K562 (cell line): ENCODE results near the gene ZBTB38. TPM values are rescaled to one million over a fixed set of nuclear protein-coding genes. Genes with fewer than 3 reads are reported as not detected.
A peak's percentile ranks its signal among the peaks of the same experiment; 100 is the strongest.

Experiments used
- ATAC-seq: fragments of 200-7000 bp; cut with Tn5 transposase; 3 replicates; pipeline ENCODE4 v1.9.1; 2020; ENCODE audit warnings: moderate library complexity
- BruUV-seq: library from RNA; stranded (reverse); fragments of 400-500 nt; replicated peaks from 2 replicates; lab custom pipeline; 2021; lab: Mats Ljungman, UMichigan
- CTCF ChIA-PET: fragments of 300-600 bp; formaldehyde crosslinking; extraction: SDS; loops from one replicate; lab custom pipeline; 2021; ENCODE audit warnings: low intra/inter-chr PET ratio; lab: Yijun Ruan, JAX
- POLR2A ChIA-PET: fragments of 300-600, 350-650 bp; sonication (Branson Sonifier 250); formaldehyde crosslinking; extraction: SDS; loops from one replicate; lab custom pipeline; 2021; ENCODE audit warnings: antibody characterized with exemption, inconsistent platforms; lab: Yijun Ruan, JAX
- DNase-seq, 4 experiments: peaks; one replicate each; pipeline versions ENCODE4 v3.0.0 to v3.0.0-alpha.2; 2011 to 2018; ENCODE audit warnings: low spot score in 3 of 4, mixed read lengths in 3 of 4; ENCODE audit errors: extremely low read depth in 1 of 4
- FAIRE-seq: peaks from 2 replicates; lab custom pipeline; 2011; peaks lifted over from hg19 to GRCh38; lab: Jason Lieb, UNC
- H2AFZ ChIP-seq: 2 replicates; pipeline ENCODE4 v1.6.0; 2011; ENCODE audit warnings: low read depth, low read length, control low read depth, inconsistent platforms
- H3K27ac ChIP-seq: fragments of 200-600 bp; 3 replicates; pipeline ENCODE4 v1.8.0; 2011; ENCODE audit warnings: low read depth, mild to moderate bottlenecking, control low read depth, inconsistent platforms, low read length, moderate library complexity, mixed read lengths; ENCODE audit errors: extremely low read depth
- H3K27me3 ChIP-seq, 2 experiments: fragments of 300-600 bp in 1 of 2; 2 replicates in 1 of 2; 3 replicates in 1 of 2; pipeline versions ENCODE4 v1.6.0 to v1.8.0; 2011; ENCODE audit warnings: inconsistent platforms in 2 of 2, low read length in 2 of 2, mild to moderate bottlenecking in 1 of 2, mixed read lengths in 1 of 2, moderate library complexity in 1 of 2; ENCODE audit not compliant: control insufficient read depth in 2 of 2, insufficient read depth in 2 of 2
- H3K36me3 ChIP-seq: fragments of 300-600 bp; 3 replicates; pipeline ENCODE4 v1.8.0; 2011; ENCODE audit warnings: mild to moderate bottlenecking, low read length, inconsistent platforms; ENCODE audit not compliant: control insufficient read depth, insufficient read depth
- H3K4me1 ChIP-seq, 2 experiments: fragments of 200-600 bp in 1 of 2; replicated peaks in 1 of 2; 2 replicates in 1 of 2; 3 replicates in 1 of 2; pipeline versions ENCODE4 v1.5.1 to v1.8.0; 2011; ENCODE audit warnings: inconsistent platforms in 2 of 2, low read length in 2 of 2, mild to moderate bottlenecking in 1 of 2, mixed read lengths in 1 of 2, moderate library complexity in 1 of 2; ENCODE audit not compliant: control insufficient read depth in 2 of 2, insufficient read depth in 2 of 2
- H3K4me2 ChIP-seq: 2 replicates; pipeline ENCODE4 v1.6.1; 2011; ENCODE audit warnings: low read length, control low read depth, inconsistent platforms, mixed read lengths; ENCODE audit not compliant: insufficient read depth
- H3K4me3 ChIP-seq: fragments of 200-600 bp; sonication (generic), shearing (Covaris generic); 2 replicates; pipeline ENCODE4 v1.5.1; 2016; ENCODE audit warnings: control low read depth, inconsistent platforms
- H3K79me2 ChIP-seq: fragments of 200-600 bp; 3 replicates; pipeline ENCODE4 v1.8.0; 2011; ENCODE audit warnings: low read length, inconsistent platforms; ENCODE audit not compliant: control insufficient read depth, insufficient read depth
- H3K9ac ChIP-seq, 2 experiments: 2 replicates each; pipeline versions ENCODE4 v1.6.0 to v1.6.1; 2011; ENCODE audit warnings: low read depth in 2 of 2, low read length in 2 of 2, control low read depth in 1 of 2, inconsistent platforms in 1 of 2, mild to moderate bottlenecking in 1 of 2, mixed read lengths in 1 of 2; ENCODE audit not compliant: insufficient read depth in 1 of 2
- H3K9me1 ChIP-seq: one replicate; pipeline ENCODE4 v1.6.0; 2011; ENCODE audit warnings: inconsistent platforms, mild to moderate bottlenecking, low read length, moderate library complexity; ENCODE audit not compliant: control insufficient read depth, insufficient read depth
- H3K9me3 ChIP-seq: replicated peaks from 2 replicates; pipeline ENCODE4 v1.5.1; 2011; ENCODE audit warnings: low read depth, low read length, inconsistent platforms; ENCODE audit not compliant: control insufficient read depth, insufficient read depth
- H4K20me1 ChIP-seq: replicated peaks from 2 replicates; pipeline ENCODE4 v1.6.1; 2011; ENCODE audit warnings: low read length, inconsistent platforms, mixed read lengths; ENCODE audit not compliant: control insufficient read depth, insufficient read depth
- ARID1B ChIP-seq: fragments of 450-650 bp; IDR thresholded peaks from 2 replicates; pipeline ENCODE4 v1.6.1; 2016; ENCODE audit warnings: antibody characterized with exemption, mild to moderate bottlenecking, inconsistent platforms
- EHMT2 ChIP-seq: fragments of 450-650 bp; IDR thresholded peaks from 2 replicates; pipeline ENCODE4 v1.6.1; 2018; ENCODE audit warnings: antibody characterized with exemption
- FOSL1 ChIP-seq: fragments of 200-800 bp; sonication (Bioruptor generic); conservative IDR thresholded peaks from 2 replicates; pipeline ENCODE4 v1.6.1; 2016; ENCODE audit warnings: missing genetic modification characterization, missing compliant biosample characterization
- GABPB1 ChIP-seq: sonication (generic); formaldehyde crosslinking; IDR thresholded peaks from 2 replicates; pipeline ENCODE4 v1.8.0; 2022; ENCODE audit warnings: mild to moderate bottlenecking, missing genetic modification reagents
- LCOR ChIP-seq: sonication (generic); formaldehyde crosslinking; IDR thresholded peaks from 2 replicates; pipeline ENCODE4 v1.8.0; 2022; ENCODE audit warnings: mild to moderate bottlenecking, missing genetic modification reagents
- SPI1 ChIP-seq: IDR thresholded peaks from 2 replicates; pipeline ENCODE4 v1.6.1; 2011; ENCODE audit warnings: low read depth, low read length, control low read depth, borderline replicate concordance
- ZNF175 ChIP-seq: fragments of 200-800 bp; sonication (Bioruptor generic); IDR thresholded peaks from 2 replicates; pipeline ENCODE4 v1.6.1; 2016; ENCODE audit warnings: low read depth, mild to moderate bottlenecking, missing genetic modification characterization, missing compliant biosample characterization
- ZNF217 ChIP-seq: sonication (generic); formaldehyde crosslinking; IDR thresholded peaks from 2 replicates; pipeline ENCODE4 v1.8.0; 2022; ENCODE audit warnings: mild to moderate bottlenecking, missing genetic modification reagents
- ZZZ3 ChIP-seq: fragments of 450-650 bp; IDR thresholded peaks from 2 replicates; pipeline ENCODE4 v1.6.1; 2016; ENCODE audit warnings: antibody characterized with exemption, mild to moderate bottlenecking, moderate library complexity
- WGBS: fragments of 100-300 bp; shearing (Covaris generic); methylation state at CpG from one replicate; pipeline ENCODE4 v1.1.6; 2016; ENCODE audit warnings: low coverage, mixed read lengths; ENCODE audit not compliant: insufficient coverage; ENCODE audit errors: missing lambda C conversion rate; 5-methylcytosine and 5-hydroxymethylcytosine counted together
- in situ Hi-C: fragments of 300-500 bp; cut with MboI; formaldehyde crosslinking; loops from 4 replicates; pipeline ENCODE4 v1.15.0; 2018; ENCODE audit warnings: inconsistent platforms, mixed read lengths
- intact Hi-C: fragments of 100-400 bp; cut with micrococcal nuclease; formaldehyde crosslinking; loops from 2 replicates; pipeline ENCODE4 v1.14.2; 2022
- polyA plus RNA-seq, 8 experiments: library from polyadenylated mRNA; depleted of rRNA in 4 of 8; stranded (reverse) in 5 of 8; unstranded in 3 of 8; fragments of >200 nt; fragmentation: Nextera tagmentation in 2 of 8; fragmentation: Illumina TruSeq in 1 of 8; extraction: Ambion mirVana in 2 of 8; extraction: Trizol in 1 of 8; gene quantifications; 2 replicates each; pipeline versions ENCODE4 v1.2.1 to v1.2.3, GENCODE V29; 2011 to 2014; ENCODE audit warnings: inconsistent platforms in 1 of 8, missing spikeins in 1 of 8
- total RNA-seq, 7 experiments: library from RNA; depleted of rRNA in 6 of 7; stranded (reverse); fragments of >200 nt in 6 of 7; fragmentation: Illumina TruSeq in 2 of 7; extraction: Trizol in 2 of 7; gene quantifications; 2 replicates each; pipeline versions ENCODE4 v1.2.1 to v1.2.3, GENCODE V29; 2011 to 2021; ENCODE audit warnings: low replicate concordance in 1 of 7

ZBTB38 gene
- total and polyA plus RNA-seq, 9 of the 15 experiments (the other 6 are each of a cell fraction or from before 2014, with no cell fraction given) = 12.1 to 39.4 (median 22.9) TPM

- Histone ChIP-seq H3K79me2 (no peaks in the 10 kb centered on the region), H3K27me3 (no peaks in the 10 kb centered on the region), H2AFZ (peak overlapping the region; percentile 47), H3K4me3 (no peak overlapping the region), H3K9ac (no peak overlapping the region), H3K27ac (no peak overlapping the region), H3K9me3 (no peaks in the 10 kb centered on the region; the same call in 1 of the 2 replicates), H3K4me1 (peaks cover 0 to 12% of the 10 kb centered on the region in 2 experiments; a peak in 2 of 5 replicates), H3K9me1 (no peaks in the 10 kb centered on the region), H3K4me2 (no peak overlapping the region), H4K20me1 (no peaks in the 10 kb centered on the region), H3K36me3 (no peaks in the 10 kb centered on the region)
- BruUV-seq = no TSS peak
- intact Hi-C loops = no loop called here
- WGBS = 45% methylated on average over 4 of the region's 4 CpGs
- POLR2A ChIA-PET = interaction anchor here (1.0 to 2.0 kb wide), 6 partner anchors 8 to 13 kb away, joined by 3 to 7 read pairs (median 4); no protein-coding TSS in a partner anchor
- ATAC-seq (no peak), DNase-seq (no peak), FAIRE-seq (no peak)
- in situ Hi-C loops = no loop called here
- TF ChIP-seq ZNF175 (CRISPR knock-in tag) = 0 out of 2 replicates have a peak, but pooled peaks have one; percentile 34
- TF ChIP-seq ZZZ3 = no peak
- no peak for TF ChIP-seq GABPB1 (CRISPR knock-in tag)
- no peak for TF ChIP-seq ZNF217
- no peak for TF ChIP-seq LCOR (CRISPR knock-in tag)
- TF ChIP-seq FOSL1 (tag) = 0 out of 2 replicates have a peak, but pooled peaks have one; percentile 32
- TF ChIP-seq ARID1B = no peak
- no peak for TF ChIP-seq EHMT2
- TF ChIP-seq SPI1 = peak; percentile 86
- CTCF ChIA-PET = no interaction called here
Observed at GRCh38 chr3:141323936-141324704, 44.2 kb upstream of the ZBTB38 start.
